ENCODE data around the gene TGM2. TPM values are rescaled to one million over a fixed set of nuclear protein-coding genes. Genes with fewer than 3 reads are reported as not detected.

Gene TGM2
- total RNA-seq, 1 donor from 2014 or later: 31.8 TPM

GRCh38 chr20:38199501-38200390 is 34.7 kb upstream of the TGM2 start:
- no peak for DNase-seq

GRCh38 chr20:38198238-38198861 is 33.3 kb upstream of the TGM2 start:
- no peak for DNase-seq

GRCh38 chr20:38197619-38198018 is 32.5 kb upstream of the TGM2 start:
- DNase-seq: no peak

GRCh38 chr20:38197217-38197616 is 32.1 kb upstream of the TGM2 start:
- no peak for DNase-seq

- DNase-seq: no peak
Observed at GRCh38 chr20:38196592-38196991, 31.5 kb upstream of the TGM2 start.

- no peak for DNase-seq
Observed at GRCh38 chr20:38196076-38196475, 31.0 kb upstream of the TGM2 start.

- DNase-seq: no peak
Observed at GRCh38 chr20:38195521-38195920, 30.5 kb upstream of the TGM2 start.

GRCh38 chr20:38194971-38195504 is 30.0 kb upstream of the TGM2 start:
- no peak for DNase-seq

- no peak for DNase-seq
Observed at GRCh38 chr20:38193586-38194105, 28.6 kb upstream of the TGM2 start.

- DNase-seq: no peak
Observed at GRCh38 chr20:38192323-38192885, 27.3 kb upstream of the TGM2 start.

GRCh38 chr20:38191654-38192053 is 26.6 kb upstream of the TGM2 start:
- no peak for DNase-seq

- DNase-seq: peak; percentile 74
Observed at GRCh38 chr20:38190936-38191371, 25.9 kb upstream of the TGM2 start.

GRCh38 chr20:38190166-38190565 is 25.1 kb upstream of the TGM2 start:
- DNase-seq: no peak

- DNase-seq: no peak
Observed at GRCh38 chr20:38187517-38187916, 22.4 kb upstream of the TGM2 start.

- DNase-seq: no peak
Observed at GRCh38 chr20:38186788-38187221, 21.7 kb upstream of the TGM2 start.

GRCh38 chr20:38184101-38184500 is 19.0 kb upstream of the TGM2 start:
- DNase-seq: peak; percentile 65

- no peak for DNase-seq
Observed at GRCh38 chr20:38181971-38182370, 16.9 kb upstream of the TGM2 start.

- no peak for DNase-seq
Observed at GRCh38 chr20:38181207-38181801, 16.2 kb upstream of the TGM2 start.

- DNase-seq: no peak
Observed at GRCh38 chr20:38180781-38181180, 15.7 kb upstream of the TGM2 start.

- DNase-seq: no peak
Observed at GRCh38 chr20:38179846-38180245, 14.8 kb upstream of the TGM2 start.

GRCh38 chr20:38178581-38178980 is 13.5 kb upstream of the TGM2 start:
- no peak for DNase-seq

- DNase-seq: no peak
Observed at GRCh38 chr20:38178065-38178491, 13.0 kb upstream of the TGM2 start.

Measured in tongue (tissue), 2 donors.